HG02938 (cell line): ENCODE results near the gene BAZ1A.
"Not testable (repeated sequence)": the region's sequence is repeated elsewhere in the genome, so short reads cannot be mapped to it uniquely, and the experiment has no call there.

Source experiments
- ATAC-seq: cut with Tn5 transposase; IDR thresholded peaks from one replicate; pipeline ENCODE4 v1.9.1; 2021; ENCODE audit warnings: mild to moderate bottlenecking, moderate library complexity; ENCODE audit not compliant: unreplicated experiment

Gene BAZ1A

DNA sequence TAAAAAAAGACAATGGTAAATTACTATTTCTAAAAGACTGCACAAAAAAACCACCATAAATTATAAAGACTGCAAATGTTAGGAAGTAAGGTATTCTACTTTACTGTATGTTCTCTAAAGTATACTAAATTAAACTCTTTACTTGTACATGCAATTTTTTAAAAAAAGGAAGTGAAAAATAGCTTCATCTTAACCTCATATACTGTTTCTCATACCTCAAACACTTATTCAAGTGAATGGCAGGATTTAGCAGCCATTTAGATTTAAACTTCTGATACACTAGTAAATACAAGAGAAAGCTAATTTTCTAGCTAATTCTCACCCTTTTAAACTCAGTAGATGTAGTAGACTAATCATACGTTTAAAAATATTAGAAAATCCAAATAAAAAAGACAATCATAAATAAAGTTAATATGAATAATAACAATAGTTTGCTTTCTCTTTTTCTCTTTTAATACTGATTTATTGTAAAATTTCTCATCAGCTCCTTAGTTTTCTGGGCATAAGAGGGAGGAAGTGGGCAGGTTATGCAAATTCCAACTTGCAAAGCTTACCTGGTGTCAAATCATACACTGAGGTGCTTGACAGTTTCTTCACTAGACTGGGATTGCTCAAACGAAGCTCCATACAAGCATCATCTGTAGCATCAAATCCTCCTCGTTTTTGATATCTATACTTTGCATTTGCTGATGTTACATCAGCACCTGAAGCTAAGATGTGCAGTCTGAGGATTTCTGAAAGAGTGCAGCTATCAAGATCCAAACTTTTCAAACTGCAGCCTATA, 89.7 kb downstream of the BAZ1A start:
- ATAC-seq: no peak

DNA sequence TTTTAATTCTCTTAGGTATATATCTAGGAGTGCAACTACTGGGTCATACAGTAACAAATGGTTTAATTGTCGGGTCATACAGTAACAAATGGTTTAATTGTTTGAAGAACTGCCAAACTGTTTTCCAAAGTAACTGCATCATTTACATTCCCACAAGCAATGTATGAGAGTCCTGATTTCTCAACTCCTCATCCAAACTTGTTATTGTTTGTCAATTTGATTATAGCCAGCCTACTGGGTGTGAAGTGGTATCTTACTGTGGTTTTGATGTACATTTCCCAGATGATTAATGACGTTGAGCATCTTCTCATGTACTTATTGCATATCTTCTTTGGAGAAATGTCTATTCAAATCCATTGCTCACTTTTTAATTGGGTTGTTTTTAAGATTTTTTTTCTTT, 93.1 kb downstream of the BAZ1A start:
- no peak for ATAC-seq

DNA sequence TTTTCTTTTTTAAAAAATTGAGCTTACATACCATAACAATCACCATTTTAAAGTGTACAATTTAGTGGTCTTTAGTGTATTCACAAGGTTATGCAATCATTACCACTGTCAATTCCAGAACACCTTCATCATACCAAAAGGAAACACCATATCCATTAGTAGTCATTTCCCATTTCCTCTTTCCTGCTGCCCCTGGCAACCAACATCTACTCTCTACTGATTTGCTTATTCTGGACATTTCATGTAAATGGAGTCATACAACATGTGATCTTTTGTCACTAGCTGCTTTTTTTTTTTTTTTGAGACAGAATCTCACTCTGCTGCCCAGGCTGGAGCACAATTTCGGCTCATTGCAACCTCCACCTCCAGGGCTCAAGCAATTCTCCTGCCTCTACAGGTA, 93.9 kb downstream of the BAZ1A start:
- no peak for ATAC-seq

DNA sequence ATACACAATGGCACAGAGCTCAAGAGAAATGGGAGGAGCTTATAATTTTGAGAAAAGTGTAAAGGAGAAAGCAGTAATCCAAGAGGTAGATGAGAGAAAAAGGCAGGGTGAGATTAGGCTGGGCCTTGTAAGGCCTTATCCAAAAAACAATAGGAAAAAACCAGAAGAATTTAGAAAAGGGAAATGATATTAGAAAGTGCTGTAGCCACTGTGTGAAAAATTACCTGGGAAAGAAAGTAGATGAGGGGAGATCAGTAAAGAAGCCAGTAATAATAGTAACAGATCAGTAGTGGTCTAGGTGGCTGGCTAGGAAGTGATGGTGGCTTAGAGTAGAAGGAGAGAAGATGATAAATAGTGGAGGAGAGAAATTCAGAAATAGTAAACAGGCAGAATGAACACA, 94.5 kb downstream of the BAZ1A start:
- ATAC-seq: no peak

DNA sequence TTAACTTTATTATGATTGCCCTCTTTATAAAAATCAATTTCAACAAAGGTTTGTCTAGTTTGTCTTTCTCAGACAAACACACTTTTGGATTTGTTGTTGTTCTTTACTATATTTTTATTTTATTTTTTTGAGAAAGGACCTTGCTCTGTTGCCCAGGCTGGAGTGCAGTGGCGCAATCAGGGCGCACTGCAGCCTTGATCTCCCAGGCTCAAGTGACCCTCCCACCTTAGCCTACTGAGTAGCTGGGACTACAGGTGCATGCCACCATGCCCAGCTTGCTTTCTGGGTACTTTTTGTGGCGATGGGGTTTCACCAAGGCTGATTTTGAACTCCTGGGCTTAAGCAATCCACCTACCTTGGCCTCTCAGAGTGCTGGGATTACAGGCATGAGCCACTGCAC, 96.4 kb downstream of the BAZ1A start:
- ATAC-seq: no peak

DNA sequence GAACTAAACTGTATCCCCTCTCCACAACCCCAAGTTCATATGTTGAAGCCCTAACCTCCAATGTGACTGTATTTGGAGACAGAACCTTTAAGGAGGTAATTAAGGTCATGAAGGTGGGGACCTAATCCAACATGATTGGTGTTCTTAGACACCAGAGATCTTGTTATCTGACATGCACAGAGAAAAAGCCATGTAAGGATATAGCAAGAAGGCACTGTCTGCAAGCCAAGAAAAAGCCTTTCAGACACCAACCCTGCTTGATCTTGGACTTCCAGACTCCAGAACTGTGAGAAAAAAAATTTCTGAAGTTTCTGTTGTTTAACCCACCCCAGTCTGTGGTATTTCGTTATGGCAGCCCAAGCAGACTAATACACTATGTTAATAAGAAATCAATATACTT, 98.5 kb downstream of the BAZ1A start:
- no peak for ATAC-seq

DNA sequence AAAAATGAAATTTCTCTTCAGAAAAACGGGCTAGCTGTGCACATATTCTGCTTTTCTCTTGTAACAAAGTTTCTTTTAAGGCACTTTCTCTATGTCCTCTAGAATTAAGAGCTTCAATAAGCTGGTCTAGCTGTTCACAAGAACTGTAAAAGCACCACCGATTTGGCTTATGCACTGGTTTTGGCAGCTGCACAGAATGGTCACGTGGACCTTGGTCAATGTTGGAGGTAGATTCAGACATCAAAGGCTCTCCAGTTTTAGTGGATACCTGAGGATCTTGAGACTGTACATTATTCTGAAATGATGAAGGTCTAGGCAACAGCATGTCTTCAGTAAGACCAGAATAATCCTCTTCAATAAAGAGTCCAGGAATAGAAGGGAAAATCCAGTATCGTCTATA, 99.2 kb downstream of the BAZ1A start:
- no peak for ATAC-seq

DNA sequence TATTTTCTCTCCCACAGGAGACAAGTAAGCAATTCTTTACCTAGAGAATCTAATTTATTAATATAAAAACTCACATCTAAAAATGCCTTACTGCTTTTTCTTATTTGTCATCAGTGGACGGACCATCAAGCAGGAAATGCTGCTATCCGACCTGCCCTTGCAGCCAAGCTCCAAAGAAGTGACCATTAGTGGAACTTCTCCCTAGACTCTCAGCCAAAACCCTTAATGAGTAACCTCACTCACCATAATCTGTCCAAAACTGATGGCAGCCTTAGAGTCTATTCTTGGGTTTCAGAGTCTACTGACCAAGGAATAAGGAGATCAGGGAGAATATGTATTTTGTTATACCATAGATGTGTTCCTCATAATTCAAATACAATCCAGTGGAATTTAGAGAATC, 99.8 kb downstream of the BAZ1A start:
- no peak for ATAC-seq

DNA sequence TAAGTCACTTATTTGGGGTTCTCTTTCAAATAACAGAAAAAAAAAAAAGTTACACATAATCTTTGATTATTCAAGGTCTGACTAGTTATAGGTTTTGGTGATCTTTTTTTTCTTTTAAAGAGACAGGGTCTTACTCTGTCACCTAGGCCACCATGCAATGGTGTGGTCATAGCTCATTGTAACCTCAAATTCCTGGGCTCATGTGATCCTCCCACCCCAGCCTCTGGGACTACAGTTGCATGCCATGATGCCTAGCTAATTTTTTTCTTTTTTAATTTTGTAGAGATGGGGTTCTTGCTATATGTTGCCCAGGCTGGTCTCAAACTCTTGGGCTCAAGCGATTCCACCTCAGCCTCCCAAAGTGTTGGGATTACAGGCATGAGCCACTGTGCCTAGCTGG, 104.3 kb downstream of the BAZ1A start:
- ATAC-seq: no peak

DNA sequence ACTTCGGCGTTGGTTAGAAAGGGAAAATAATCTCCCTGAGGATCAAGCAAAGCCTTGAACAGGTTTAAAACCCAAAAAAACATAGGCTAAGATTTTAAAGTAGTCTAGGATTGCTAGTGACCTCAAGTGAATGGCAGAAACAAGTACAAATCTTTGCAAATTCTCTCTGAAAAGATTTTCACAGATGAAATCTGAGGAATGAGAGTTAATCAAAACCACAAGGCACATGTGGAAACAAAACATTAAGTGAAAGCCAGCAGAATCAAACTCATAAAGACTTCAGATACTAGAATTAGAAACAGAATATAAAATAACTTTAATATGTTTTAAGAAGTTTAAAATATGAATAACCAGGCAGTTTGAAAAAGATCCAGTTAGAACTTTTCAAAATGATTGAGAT, 108.6 kb downstream of the BAZ1A start:
- no peak for ATAC-seq

DNA sequence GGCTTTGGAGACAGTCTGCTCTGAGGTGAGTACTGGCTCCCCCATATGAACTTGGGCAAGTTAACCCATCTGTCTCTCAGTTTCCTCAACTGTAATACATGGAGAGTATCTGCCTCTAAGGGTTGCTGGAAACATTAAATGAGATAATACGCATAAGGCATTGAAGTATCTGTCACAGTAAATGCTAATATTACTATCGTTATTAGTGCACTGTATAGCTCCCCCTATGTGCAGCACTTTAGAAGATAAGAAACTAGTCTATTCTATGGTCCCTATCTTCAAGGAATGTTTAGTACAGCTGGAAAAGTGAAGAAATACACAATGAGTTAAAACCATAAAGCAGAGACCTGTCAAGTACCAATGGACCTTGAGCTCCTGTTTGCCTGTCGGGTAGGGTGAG, 109.1 kb downstream of the BAZ1A start:
- no peak for ATAC-seq

DNA sequence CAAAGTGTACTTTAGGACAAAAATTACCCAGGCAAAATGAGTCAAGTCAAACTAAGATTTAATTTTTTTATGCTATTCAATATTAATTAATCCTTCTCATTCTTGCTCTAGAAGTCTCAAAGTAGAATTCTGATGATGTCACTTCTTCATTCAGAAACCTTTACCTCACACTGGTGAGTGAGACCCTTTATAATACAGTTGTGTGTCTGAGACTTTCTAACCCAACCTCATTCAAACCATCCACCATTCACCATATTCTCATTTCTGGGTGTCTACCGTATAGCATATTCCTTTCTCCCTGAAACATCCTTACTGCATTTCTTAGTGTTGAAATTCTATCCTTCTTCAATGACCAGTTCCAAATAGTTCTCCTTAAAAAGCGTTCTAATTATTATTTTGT, 119.9 kb downstream of the BAZ1A start:
- ATAC-seq: no peak

DNA sequence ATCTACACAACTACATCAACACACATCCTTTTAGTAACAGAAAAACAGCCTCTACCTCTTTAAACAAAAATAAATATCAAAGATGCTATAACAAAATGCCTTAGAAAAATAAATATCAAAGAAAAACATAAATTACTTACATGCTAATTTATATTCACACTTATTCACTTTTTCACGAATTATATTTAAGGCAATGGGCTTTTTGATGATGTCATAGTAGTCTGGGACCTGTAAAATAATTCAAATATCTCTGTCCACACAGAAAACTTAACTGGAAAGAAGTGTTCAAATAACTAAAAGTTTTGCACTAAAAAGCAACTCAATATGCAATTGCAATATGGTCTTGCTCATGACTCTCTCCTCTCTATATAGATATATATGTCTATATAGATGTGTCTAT, 120.5 kb downstream of the BAZ1A start:
- ATAC-seq: no peak

DNA sequence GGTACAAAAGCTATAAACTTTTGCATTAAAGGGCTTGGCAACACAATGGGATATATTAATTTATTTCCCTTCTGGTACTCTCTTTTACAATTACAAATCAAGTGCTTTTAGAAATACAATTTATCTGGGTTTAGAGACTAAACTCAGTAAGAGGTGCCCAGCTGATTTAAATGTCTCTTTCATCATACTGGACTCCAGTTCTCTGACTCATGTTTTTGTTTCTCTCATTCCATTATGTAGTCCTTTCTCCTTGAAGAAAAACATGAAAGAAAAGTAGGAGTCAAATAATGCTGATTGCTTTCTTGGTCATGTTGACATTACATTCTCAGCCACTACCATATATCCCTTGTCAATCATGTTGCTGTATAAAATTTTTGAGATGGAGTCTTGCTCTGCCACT, 124.5 kb downstream of the BAZ1A start:
- no peak for ATAC-seq

DNA sequence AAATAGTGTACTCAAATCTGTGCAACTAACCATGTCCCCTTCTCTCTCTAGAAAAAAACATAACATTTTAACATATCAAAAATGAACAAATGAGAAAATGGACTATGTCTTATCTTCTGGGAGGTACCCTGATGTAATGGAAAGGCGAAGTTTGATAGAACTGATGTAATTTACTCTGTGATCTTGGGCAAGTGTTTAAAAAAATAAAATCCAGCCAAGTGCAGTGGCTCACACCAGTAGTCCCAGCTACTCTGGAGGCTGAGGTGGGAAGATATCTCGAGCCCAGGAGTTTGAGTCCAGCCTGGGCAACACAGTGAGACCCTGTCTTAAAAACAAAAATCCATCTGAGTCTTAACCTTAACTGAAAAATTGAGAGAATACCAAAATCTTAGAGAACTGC, 124.9 kb downstream of the BAZ1A start:
- no peak for ATAC-seq

DNA sequence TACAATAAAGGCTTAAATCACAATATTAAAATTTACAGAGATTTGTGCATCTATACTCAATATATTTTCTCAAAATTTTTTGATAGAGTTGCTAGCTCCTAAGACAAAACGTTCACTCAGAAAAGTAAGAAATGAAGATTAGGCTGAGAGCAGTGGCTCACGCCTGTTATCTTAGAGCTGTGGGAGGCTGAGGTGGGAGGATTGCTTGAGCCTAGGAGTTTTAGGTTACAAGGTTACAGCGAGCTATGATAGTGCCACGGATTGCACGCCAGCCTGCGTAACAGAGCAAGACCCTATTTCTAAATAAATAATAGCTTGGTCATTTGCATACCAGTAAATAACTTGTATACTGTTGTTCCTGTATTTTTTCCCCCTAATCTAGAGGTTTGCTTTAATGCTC, 125.8 kb downstream of the BAZ1A start:
- ATAC-seq: no peak

DNA sequence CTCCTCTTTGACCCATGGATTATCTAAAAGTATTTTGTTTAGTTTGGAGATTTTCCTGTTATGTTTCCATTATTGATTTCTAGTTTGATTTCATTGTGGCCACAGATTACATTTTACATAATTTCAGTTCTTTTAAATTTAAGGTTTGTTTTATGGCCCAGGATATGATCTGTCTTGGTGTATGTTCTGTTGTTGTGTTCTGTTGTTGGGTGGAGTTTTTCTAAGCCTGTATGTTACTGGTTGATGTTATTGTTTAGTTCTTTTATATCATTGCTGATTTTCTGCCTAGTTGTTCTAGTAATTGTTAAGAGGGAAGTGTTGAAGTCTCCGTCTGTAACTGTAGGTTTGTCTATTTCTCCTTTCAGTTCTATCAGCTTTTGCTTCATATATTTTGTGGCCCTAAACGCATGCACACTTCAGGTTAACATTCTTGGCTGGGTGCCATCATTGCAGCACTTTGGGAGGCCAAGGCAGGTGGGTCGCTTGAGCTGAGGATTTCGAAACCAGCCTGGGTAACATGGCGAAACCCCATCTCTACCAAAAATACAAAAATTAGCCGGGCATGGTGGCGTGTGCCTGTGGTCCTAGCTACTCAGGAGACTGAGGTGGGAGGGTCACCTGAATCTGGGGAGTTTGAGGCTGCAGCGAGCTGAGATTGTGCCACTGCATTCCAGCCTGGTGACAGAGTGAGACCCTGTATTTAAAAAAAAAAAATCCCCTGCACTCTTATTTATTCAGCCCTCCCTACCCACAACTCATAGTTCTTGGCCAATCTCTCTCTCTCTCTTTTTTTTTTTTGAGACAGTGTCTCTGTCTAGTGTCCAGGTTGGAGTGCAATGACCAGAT, 132.7 kb downstream of the BAZ1A start:
- ATAC-seq: no peak

DNA sequence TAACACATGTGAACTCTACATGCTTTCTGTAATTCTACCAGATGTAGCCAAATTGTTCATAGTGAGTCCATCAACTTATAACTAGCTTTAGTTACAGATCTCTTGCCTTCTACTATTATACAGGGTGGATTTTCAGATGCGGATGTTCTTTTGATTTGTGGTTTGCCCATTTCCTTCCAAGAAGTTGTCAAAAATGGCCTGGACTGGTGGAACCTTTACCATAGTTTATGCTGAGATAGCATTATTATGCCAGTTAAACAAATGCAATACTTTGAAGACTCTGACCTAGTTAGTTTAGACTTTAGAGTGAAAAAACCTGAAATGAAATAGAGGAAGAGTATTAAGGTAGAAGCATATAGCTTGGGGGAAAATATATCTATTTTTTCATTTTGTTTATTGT, 133.3 kb downstream of the BAZ1A start:
- no peak for ATAC-seq

DNA sequence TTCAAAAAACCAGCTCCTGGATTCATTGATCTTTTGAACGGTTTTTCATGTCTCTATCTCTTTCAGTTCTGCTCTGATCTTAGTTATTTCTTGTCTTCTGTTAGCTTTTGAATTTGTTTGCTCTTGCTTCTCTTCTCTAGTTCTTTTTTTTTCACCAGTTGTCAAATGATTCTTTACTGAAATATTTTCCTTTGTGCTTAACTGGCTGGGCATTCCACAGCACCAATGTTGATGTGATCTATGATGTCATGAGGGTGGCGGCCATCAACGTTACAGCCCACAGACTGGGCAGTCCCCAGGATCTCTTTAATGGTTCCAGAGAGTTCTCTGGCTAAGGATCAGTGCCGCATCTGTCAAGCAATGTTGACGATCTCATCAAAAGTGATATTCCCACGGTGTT, 135.0 kb downstream of the BAZ1A start:
- ATAC-seq: not testable (repeated sequence)

DNA sequence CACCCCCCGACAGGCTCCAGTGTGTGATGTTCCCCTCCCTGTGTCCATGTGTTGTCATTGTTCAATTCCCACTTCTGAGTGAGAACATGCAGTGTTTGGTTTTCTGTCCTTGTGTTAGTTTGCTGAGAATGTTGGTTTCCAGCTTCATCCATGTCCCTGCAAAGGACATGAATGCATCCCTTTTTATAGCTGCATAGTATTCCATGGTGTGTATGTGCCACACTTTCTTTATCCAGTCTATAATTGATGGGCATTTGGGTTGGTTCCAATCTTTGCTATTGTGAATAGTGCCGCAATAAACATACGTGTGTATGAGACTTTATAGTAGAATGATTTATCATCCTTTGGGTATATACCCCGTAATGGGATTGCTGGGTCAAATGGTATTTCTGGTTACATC, 138.1 kb downstream of the BAZ1A start:
- ATAC-seq: not testable (repeated sequence)

DNA sequence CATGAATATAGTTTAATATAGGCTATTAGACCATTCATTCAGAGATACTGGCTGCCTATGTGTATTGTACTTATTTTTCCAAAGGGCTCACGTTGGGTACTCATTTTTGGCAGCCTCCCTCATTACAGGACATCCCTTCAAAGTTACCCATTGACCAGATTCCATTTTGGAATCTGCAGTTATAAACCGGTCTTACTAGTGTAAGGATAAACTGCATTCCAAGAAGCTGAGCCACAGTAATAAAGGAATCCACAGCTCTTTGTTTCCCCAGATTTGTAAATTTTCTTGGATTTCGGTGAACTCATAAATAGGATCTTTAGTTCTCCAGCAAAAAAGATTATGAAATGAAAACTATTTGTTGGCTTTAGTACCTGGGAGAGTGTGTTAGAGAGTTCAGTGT, 141.9 kb downstream of the BAZ1A start:
- no peak for ATAC-seq

DNA sequence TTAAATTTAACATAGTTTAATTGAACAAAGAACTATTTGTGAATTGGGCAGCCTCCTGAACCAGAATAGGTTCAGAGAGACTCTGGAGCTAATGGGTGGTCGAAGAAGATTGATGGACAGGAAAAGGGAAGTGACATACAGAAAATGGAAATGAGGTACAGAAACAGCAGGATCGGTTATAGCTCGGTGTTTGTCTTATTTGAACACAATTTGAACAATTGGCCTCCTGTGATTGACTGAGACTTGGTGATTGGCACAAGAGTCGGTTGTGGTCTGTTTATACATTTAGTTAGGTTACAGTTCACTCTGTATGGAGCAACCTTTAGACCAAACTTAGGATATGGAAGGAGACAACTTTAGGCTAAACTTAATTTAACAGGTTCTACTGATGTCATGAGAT, 142.4 kb downstream of the BAZ1A start:
- ATAC-seq: no peak
